GM13976 (cell line): Measurements from ENCODE around the gene SGPP1.
"Not testable (repeated sequence)": the region's sequence is repeated elsewhere in the genome, so short reads cannot be mapped to it uniquely, and the experiment has no call there.

Source experiments
- DNase-seq: peaks from one replicate; pipeline ENCODE4 v3.0.0; 2012; ENCODE audit warnings: low spot score
- in situ Hi-C: fragments of 300-500 bp; cut with MboI; formaldehyde crosslinking; loops from one replicate; pipeline ENCODE4 v1.12.0; 2022; ENCODE audit warnings: low sequenced_read_pairs, mixed read lengths, inconsistent platforms; ENCODE audit not compliant: unreplicated experiment
- TF ChIP-seq, protein P1 (sequence below): IDR thresholded peaks from 2 replicates; pipeline ENCODE4 v1.5.1; 2012; ENCODE audit warnings: borderline replicate concordance, mild to moderate bottlenecking; ENCODE audit not compliant: insufficient read depth; ENCODE audit errors: extremely low read depth, missing control alignments, control extremely low read depth

The SGPP1 gene

DNA sequence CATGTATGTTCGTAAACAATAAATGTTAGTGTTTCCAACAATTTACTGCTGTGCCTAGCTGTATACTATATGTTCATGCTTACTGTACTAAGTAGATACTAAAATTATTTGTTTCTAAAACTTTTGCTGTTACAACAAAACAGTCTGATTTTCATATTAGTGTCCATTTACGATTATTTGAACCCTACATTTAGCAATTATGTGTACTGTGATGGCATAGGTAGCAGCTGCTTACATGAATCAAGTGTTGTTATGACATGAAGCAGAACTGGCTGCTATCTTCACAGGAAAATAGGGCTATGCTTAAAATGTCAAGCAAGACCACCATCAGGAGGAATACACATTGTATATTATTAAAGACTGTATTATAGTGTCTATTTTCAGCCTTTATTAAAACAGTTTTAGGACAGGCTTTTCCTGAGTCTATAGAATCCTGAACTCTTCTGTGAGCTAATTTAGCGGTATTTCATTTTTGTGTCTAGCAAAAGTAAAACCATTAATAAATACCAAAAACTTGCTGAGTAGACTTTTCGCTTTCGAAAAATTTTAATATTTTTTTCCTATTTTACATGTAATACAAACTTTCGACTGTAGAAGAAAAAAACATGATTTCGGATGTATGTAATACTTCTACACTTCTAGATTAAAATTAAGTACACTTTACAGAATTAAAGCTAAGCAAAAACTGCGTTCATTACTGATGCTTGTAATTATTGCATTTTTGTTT is 85.0 kb downstream of the SGPP1 start:
- TF ChIP-seq, protein P1, sequence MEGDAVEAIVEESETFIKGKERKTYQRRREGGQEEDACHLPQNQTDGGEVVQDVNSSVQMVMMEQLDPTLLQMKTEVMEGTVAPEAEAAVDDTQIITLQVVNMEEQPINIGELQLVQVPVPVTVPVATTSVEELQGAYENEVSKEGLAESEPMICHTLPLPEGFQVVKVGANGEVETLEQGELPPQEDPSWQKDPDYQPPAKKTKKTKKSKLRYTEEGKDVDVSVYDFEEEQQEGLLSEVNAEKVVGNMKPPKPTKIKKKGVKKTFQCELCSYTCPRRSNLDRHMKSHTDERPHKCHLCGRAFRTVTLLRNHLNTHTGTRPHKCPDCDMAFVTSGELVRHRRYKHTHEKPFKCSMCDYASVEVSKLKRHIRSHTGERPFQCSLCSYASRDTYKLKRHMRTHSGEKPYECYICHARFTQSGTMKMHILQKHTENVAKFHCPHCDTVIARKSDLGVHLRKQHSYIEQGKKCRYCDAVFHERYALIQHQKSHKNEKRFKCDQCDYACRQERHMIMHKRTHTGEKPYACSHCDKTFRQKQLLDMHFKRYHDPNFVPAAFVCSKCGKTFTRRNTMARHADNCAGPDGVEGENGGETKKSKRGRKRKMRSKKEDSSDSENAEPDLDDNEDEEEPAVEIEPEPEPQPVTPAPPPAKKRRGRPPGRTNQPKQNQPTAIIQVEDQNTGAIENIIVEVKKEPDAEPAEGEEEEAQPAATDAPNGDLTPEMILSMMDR = no peak
- DNase-seq = no peak
- in situ Hi-C loops = no loop called here

DNA sequence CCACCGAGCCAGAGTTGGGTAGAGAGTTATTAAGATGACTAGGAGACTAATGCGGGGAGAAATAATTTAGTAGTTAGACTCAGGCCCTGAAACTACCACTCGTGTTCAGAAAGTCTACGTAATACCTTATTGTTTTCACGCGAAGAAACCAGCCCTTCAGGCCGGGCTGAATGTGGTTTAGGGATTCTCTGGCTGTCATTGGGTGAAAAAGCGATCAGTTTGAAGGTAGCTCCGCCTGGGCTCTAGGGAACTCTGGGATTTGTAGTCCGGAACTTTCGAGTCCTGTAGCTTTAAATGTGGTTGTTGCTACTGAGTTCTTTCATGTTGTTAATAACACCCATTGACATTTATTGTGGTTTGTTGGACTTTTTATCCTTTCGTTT is 85.6 kb downstream of the SGPP1 start:
- in situ Hi-C loops = no loop called here
- TF ChIP-seq, protein P1 = no peak
- DNase-seq = peak; percentile 80

DNA sequence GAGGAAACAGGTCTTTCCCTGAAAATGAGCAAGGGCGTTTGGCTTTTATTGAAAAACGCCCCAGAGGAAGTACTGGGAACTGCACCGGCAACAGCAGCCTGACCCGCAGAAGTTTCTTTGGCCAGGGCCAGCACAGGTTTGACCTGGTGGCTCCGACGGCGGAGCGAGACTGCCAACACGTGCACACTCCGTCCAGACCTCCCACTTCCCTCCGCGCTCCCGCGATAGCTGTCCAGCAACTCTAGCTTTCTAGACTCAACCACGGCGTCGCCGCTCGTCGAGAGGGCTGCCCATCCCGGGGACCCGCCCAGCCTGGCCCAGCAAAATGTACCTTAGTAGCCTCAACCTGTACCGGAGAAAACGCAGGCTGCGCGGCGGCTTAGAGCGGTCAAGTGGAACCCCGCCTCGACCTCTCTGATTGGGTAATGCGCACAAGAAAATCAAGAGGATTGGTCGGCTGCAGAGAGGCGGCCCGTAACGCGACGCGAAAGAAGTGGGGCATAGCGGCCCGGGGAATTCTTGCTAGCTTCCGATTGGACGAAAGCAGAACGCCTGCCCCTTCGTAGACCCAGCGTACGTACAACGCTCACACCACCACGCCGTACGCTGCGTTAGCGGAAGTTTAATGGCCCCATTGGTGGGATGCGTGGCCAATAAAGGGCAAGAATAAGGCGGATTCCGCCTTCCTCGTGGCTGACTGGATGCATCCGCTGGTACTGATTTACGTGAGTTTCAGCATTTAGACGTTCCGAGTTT is 86.2 kb downstream of the SGPP1 start, which contains the start of gene WDR89:
WDR89 (minus strand) TSS at position 399 of the 756 bp plus-strand sequence. CDS start 41,929 bp downstream, outside the sequence.
- peak; percentile 94 for DNase-seq
- in situ Hi-C loops = no loop called here
- TF ChIP-seq, protein P1 = peak; percentile 46

DNA sequence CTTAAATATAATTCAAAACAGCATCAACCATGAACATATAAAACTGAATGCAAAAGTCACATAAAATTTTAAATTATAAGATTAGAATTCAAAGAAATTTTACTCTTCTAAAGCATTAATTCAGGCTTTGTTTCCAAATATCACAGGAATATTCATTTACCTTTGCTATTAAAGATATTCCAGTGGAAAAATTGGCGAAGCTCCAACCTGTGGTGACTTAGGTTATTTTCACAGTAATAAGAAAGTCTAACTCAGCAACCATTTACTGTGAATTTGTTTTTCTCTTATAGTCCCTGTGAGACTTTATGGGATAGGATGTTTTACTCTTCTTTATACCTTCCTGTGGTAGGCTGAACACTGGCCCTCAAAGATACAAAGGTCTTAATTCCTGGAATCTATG is 89.4 kb downstream of the SGPP1 start:
- TF ChIP-seq, protein P1 = no peak
- DNase-seq = no peak
- in situ Hi-C loops = no loop called here

DNA sequence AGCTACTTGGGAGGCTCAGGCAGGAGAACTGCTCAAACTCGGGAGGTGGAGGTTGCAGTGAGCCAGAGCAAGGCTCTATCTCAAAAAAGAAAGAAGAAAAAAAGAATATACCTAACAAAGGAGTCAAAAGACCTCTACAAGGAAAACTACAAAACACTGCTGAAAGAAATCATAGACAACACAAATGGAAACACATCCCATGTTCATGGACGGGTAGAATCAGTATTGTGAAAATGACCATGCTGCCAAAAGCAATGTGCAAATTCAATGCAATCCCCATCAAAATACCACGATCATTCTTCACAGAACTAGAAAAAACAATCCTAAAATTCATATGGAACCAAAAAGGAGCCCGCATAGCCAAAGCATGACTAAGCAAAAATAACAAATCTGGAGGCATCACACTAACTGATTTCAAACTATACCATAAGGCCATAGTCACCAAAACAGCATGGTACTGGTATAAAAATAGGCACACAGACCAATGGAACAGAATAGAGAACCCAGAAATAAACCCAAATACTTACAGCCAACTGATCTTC is 91.7 kb downstream of the SGPP1 start:
- DNase-seq, in situ Hi-C loops: not testable (repeated sequence)
